Activated CD8-positive, alpha-beta T cell treated with anti-CD3 and anti-CD28 coated beads for 36 hours (primary cell): ENCODE data around the gene TTC38. TPM values are rescaled to one million over a fixed set of nuclear protein-coding genes. Genes with fewer than 3 reads are reported as not detected.

Source experiments
- ATAC-seq: fragments of 200-7000 bp; cut with Tn5 transposase; one replicate; pipeline ENCODE4 v1.10.0; 2021; ENCODE audit warnings: mild to moderate bottlenecking, moderate library complexity
- CTCF ChIA-PET: fragments of 350-600 bp; sonication (Branson Sonifier 250); formaldehyde crosslinking; loops from one replicate; lab custom pipeline; 2021; ENCODE audit warnings: antibody characterized with exemption; lab: Charles Lee
- POLR2A ChIA-PET: fragments of 350-600 bp; sonication (Branson Sonifier 250); formaldehyde crosslinking; loops from one replicate; lab custom pipeline; 2021; ENCODE audit warnings: antibody characterized with exemption; lab: Charles Lee
- DNase-seq: peaks from one replicate; pipeline ENCODE4 v3.0.0-alpha.2; 2020
- H3K27ac Mint-ChIP-seq: one replicate; pipeline ENCODE4 v1.8.0; 2021; ENCODE audit warnings: mild to moderate bottlenecking, mixed read lengths
- H3K27me3 Mint-ChIP-seq: one replicate; pipeline ENCODE4 v1.8.0; 2021; ENCODE audit warnings: mixed read lengths
- H3K36me3 Mint-ChIP-seq: one replicate; pipeline ENCODE4 v1.8.0; 2021; ENCODE audit warnings: low read depth, mixed read lengths
- H3K4me1 Mint-ChIP-seq: one replicate; pipeline ENCODE4 v1.8.0; 2021; ENCODE audit warnings: low read depth, mixed read lengths
- H3K4me3 Mint-ChIP-seq: one replicate; pipeline ENCODE4 v1.8.0; 2021; ENCODE audit warnings: mild to moderate bottlenecking, moderate library complexity, mixed read lengths
- H3K9me3 Mint-ChIP-seq: one replicate; pipeline ENCODE4 v1.8.0; 2021; ENCODE audit warnings: mixed read lengths
- intact Hi-C: fragments of 100-400 bp; cut with micrococcal nuclease; formaldehyde crosslinking; loops from one replicate; pipeline ENCODE4 v1.10.0; 2022
- total RNA-seq, 2 experiments: library from RNA; stranded (reverse); gene quantifications; one replicate each; pipeline ENCODE4 v1.2.3, GENCODE V29; 2021
- TF ChIP-seq, protein P1 (sequence below): fragments of 200-600 bp; IDR thresholded peaks from one replicate; pipeline ENCODE4 v1.8.0; 2022; ENCODE audit warnings: antibody characterized with exemption, mild to moderate bottlenecking

Gene TTC38
- total RNA-seq, 2 experiments from 2014 or later, result 9.0 to 11.9 TPM

DNA sequence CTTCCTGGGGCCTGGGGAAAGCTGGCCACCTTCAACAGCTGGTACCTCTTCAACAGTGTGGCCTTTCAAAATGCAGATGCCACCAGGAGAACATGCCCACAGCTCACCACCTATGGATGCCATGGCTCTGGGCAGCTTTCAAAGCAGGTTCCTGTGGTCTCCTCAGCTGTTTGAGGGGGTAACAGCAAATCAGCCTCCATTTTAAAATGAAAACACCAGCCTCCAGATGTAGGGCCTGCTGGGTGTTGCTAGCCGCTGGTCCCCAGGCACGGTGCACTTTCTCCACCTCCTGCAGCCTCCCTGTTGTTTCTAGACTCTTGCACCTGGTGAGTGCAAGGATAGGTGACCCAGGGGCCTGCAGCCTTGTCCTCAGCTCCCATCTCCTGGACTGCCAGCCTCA, 27.7 kb upstream of the TTC38 start:
- intact Hi-C loops, result no loop called here
- H3K27ac Mint-ChIP-seq, result no peak overlapping the region
- H3K4me1 Mint-ChIP-seq, result peaks cover 22% of the 10 kb centered on the region
- no peak overlapping the region for H3K4me3 Mint-ChIP-seq
- H3K9me3 Mint-ChIP-seq, result no peaks in the 10 kb centered on the region
- TF ChIP-seq, protein P1, sequence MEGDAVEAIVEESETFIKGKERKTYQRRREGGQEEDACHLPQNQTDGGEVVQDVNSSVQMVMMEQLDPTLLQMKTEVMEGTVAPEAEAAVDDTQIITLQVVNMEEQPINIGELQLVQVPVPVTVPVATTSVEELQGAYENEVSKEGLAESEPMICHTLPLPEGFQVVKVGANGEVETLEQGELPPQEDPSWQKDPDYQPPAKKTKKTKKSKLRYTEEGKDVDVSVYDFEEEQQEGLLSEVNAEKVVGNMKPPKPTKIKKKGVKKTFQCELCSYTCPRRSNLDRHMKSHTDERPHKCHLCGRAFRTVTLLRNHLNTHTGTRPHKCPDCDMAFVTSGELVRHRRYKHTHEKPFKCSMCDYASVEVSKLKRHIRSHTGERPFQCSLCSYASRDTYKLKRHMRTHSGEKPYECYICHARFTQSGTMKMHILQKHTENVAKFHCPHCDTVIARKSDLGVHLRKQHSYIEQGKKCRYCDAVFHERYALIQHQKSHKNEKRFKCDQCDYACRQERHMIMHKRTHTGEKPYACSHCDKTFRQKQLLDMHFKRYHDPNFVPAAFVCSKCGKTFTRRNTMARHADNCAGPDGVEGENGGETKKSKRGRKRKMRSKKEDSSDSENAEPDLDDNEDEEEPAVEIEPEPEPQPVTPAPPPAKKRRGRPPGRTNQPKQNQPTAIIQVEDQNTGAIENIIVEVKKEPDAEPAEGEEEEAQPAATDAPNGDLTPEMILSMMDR, result no peak
- ATAC-seq (no peak), DNase-seq (no peak)
- ChIA-PET POLR2A (no interaction called here), CTCF (no interaction called here)
- H3K27me3 Mint-ChIP-seq, result no peaks in the 10 kb centered on the region
- H3K36me3 Mint-ChIP-seq, result peaks cover 3% of the 10 kb centered on the region

DNA sequence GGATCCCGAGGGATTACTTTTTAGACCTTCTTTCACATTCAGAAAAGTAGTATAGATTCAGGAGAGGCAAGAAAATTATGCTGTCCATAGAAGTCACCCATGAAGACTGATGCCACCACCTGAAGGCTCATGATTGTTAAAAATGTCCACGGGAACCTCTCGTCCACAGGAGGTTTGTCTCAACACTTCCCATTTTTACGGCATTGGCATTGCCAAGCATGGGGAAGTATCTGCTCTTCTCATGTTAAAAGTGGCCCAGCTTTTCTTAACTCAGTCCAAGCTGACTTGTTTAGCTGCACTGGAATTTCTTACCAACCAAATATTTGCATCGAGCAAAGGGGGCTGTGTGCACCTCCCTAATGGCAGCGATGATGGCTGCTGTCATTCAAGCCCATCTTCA, 27.3 kb upstream of the TTC38 start:
- Mint-ChIP-seq H3K4me1 (peaks cover 22% of the 10 kb centered on the region), H3K27me3 (no peaks in the 10 kb centered on the region), H3K36me3 (peaks cover 3% of the 10 kb centered on the region), H3K4me3 (no peak overlapping the region), H3K27ac (no peak overlapping the region), H3K9me3 (no peaks in the 10 kb centered on the region)
- intact Hi-C loops, result no loop called here
- ATAC-seq (no peak), DNase-seq (no peak)
- POLR2A ChIA-PET, result no interaction called here
- TF ChIP-seq, protein P1, result no peak
- CTCF ChIA-PET, result no interaction called here

DNA sequence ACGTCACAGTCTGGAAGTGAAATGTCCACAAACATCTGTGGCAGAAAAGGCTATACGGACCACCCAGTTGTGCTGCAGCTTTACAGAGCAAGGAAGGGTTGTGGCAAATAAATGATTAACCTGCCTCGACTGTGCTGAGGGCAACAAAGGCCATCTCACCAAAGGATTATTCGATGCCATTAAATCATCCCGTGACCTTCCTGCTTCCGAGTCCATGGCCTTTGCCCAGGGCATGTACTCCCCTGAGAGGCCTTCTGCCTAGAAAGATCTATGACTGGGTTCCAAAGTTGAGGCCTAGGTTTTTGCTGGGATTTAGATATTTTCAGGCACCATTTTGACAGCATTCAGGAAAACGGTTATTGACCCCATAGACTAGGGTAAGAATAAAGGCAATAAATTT, 26.9 kb upstream of the TTC38 start:
- CTCF ChIA-PET, result no interaction called here

DNA sequence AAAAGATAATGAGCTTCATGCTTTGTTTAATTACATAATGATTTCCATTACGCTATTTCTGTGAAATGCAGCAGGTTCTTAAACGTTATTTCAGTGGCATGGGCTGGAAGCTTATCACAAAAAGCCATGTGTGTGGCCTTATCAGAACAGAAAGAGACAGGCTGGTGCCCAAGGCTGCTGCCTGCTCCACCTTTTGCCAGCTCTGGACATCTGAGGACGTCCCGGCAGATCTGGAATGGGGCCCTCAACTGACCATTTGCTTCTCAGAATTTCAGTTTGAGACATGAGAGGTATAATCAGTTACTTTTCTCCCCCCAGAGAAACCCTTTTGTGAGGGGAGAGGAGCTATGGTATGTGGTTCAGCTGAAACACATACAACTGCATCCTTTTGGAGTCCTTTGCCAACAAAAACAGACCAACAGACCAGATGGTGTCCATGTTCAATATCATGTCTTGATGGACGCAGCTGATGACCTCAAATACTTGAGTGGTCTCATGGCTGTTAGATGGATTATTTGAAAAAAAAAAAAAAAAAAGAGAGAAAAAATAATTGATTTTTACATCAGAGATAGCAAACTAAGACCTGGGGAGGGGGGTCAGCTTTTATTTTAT, 26.3 kb upstream of the TTC38 start:
- Mint-ChIP-seq H3K9me3 (no peaks in the 10 kb centered on the region), H3K27me3 (no peaks in the 10 kb centered on the region), H3K4me1 (peaks cover 22% of the 10 kb centered on the region), H3K36me3 (peaks cover 3% of the 10 kb centered on the region), H3K4me3 (no peak overlapping the region), H3K27ac (no peak overlapping the region)
- TF ChIP-seq, protein P1, result no peak
- CTCF ChIA-PET, result no interaction called here
- ATAC-seq (no peak), DNase-seq (no peak)
- POLR2A ChIA-PET, result no interaction called here
- intact Hi-C loops, result no loop called here

More for the DNA sequence above, 26.9 kb upstream of the TTC38 start:
- POLR2A ChIA-PET, result no interaction called here
- Mint-ChIP-seq H3K9me3 (no peaks in the 10 kb centered on the region), H3K27me3 (no peaks in the 10 kb centered on the region), H3K4me3 (no peak overlapping the region), H3K27ac (no peak overlapping the region), H3K4me1 (peaks cover 22% of the 10 kb centered on the region), H3K36me3 (peaks cover 3% of the 10 kb centered on the region)
- DNase-seq, result no peak
- TF ChIP-seq, protein P1, result no peak
- intact Hi-C loops, result no loop called here
- no peak for ATAC-seq

DNA sequence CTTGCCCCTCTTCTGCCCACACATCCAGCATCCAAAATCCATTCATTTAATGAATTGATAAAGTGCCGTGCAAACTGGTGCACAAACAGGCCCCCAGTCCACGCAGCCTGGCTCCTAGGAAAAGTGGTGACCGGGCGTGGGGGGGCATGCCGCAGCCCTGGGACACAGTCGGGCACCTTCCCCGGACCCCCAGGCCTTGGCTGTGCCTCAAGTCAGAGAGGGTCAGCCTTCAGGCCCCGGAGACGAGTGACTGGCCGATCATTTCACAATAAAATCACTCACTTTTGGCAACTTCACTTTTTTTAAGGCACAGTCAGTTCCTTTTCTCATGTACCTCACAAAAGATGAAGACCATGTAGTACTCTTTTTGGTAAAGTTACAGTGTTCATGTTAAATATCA, 25.7 kb upstream of the TTC38 start:
- H3K4me1 Mint-ChIP-seq, result peaks cover 22% of the 10 kb centered on the region
- peaks cover 3% of the 10 kb centered on the region for H3K36me3 Mint-ChIP-seq
- no peak for DNase-seq
- ChIA-PET CTCF (no interaction called here), POLR2A (no interaction called here)
- H3K9me3 Mint-ChIP-seq, result no peaks in the 10 kb centered on the region
- H3K4me3 Mint-ChIP-seq, result no peak overlapping the region
- no peaks in the 10 kb centered on the region for H3K27me3 Mint-ChIP-seq
- ATAC-seq, result no peak
- intact Hi-C loops, result no loop called here
- H3K27ac Mint-ChIP-seq, result no peak overlapping the region
- TF ChIP-seq, protein P1, result no peak
